ENCODE measurements around the gene NPHP4.

- TF ChIP-seq, protein P1, sequence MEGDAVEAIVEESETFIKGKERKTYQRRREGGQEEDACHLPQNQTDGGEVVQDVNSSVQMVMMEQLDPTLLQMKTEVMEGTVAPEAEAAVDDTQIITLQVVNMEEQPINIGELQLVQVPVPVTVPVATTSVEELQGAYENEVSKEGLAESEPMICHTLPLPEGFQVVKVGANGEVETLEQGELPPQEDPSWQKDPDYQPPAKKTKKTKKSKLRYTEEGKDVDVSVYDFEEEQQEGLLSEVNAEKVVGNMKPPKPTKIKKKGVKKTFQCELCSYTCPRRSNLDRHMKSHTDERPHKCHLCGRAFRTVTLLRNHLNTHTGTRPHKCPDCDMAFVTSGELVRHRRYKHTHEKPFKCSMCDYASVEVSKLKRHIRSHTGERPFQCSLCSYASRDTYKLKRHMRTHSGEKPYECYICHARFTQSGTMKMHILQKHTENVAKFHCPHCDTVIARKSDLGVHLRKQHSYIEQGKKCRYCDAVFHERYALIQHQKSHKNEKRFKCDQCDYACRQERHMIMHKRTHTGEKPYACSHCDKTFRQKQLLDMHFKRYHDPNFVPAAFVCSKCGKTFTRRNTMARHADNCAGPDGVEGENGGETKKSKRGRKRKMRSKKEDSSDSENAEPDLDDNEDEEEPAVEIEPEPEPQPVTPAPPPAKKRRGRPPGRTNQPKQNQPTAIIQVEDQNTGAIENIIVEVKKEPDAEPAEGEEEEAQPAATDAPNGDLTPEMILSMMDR (IDR thresholded peaks at IDR 0.05 in 2 of 3, conservative IDR thresholded peaks at IDR 0.05 in 1 of 3; ENCODE audit: insufficient read depth in 2 of 3, low read depth in 1 of 3, low read length in 3 of 3): no peak
- TF ChIP-seq MED1 (CRISPR knock-in tag; IDR thresholded peaks at IDR 0.05; ENCODE audit: borderline replicate concordance) (no peak), POLR2A (conservative IDR thresholded peaks at IDR 0.05) (no peak), MAX (CRISPR knock-in tag; IDR thresholded peaks at IDR 0.05) (no peak), BRF1 (IDR thresholded peaks at IDR 0.05; ENCODE audit: borderline replicate concordance, extremely low read depth, insufficient read length) (no peak)
- TF ChIP-seq, protein P2, sequence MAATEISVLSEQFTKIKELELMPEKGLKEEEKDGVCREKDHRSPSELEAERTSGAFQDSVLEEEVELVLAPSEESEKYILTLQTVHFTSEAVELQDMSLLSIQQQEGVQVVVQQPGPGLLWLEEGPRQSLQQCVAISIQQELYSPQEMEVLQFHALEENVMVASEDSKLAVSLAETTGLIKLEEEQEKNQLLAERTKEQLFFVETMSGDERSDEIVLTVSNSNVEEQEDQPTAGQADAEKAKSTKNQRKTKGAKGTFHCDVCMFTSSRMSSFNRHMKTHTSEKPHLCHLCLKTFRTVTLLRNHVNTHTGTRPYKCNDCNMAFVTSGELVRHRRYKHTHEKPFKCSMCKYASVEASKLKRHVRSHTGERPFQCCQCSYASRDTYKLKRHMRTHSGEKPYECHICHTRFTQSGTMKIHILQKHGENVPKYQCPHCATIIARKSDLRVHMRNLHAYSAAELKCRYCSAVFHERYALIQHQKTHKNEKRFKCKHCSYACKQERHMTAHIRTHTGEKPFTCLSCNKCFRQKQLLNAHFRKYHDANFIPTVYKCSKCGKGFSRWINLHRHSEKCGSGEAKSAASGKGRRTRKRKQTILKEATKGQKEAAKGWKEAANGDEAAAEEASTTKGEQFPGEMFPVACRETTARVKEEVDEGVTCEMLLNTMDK (IDR thresholded peaks at IDR 0.05; ENCODE audit: borderline replicate concordance, insufficient read depth, low read depth, low read length, poor library complexity, severe bottlenecking): no peak
These were observed 118.7 kb downstream of the NPHP4 start for GRCh38 chr1:5873556-5873955.
